Neural progenitor cell (in vitro differentiated cells): ENCODE data around the gene KCTD2.

Experiments used
- EZH2 ChIP-seq: fragments of 200-600 bp; sonication (generic); IDR thresholded peaks from 2 replicates; pipeline ENCODE4 v1.6.1; 2017; ENCODE audit warnings: antibody characterized with exemption, mild to moderate bottlenecking, moderate library complexity
- TF ChIP-seq, protein P1 (sequence below): fragments of 200-600 bp; sonication (generic); IDR thresholded peaks from 2 replicates; pipeline ENCODE4 v1.5.1; 2017; ENCODE audit warnings: antibody characterized with exemption, mild to moderate bottlenecking

DNA sequence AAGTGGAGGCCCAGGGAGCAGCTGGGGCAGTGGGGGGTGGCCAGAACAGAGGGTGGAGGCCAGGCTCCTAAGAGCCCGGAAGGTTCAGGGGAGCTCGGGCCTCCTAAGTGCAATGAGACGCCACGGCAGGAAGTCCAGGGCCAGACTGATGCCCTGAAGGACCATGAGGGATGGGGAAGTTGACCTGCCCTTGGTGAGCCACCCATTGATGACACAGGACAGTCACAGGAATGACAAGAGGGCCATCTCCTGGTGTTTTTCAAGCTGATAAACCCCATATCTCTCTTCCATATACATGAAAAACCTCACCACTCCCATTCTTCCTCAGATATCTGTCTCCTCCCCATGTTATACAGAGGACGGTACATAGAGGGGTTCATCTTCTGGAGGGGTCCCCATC, 40.4 kb upstream of the KCTD2 start:
- TF ChIP-seq, protein P1, sequence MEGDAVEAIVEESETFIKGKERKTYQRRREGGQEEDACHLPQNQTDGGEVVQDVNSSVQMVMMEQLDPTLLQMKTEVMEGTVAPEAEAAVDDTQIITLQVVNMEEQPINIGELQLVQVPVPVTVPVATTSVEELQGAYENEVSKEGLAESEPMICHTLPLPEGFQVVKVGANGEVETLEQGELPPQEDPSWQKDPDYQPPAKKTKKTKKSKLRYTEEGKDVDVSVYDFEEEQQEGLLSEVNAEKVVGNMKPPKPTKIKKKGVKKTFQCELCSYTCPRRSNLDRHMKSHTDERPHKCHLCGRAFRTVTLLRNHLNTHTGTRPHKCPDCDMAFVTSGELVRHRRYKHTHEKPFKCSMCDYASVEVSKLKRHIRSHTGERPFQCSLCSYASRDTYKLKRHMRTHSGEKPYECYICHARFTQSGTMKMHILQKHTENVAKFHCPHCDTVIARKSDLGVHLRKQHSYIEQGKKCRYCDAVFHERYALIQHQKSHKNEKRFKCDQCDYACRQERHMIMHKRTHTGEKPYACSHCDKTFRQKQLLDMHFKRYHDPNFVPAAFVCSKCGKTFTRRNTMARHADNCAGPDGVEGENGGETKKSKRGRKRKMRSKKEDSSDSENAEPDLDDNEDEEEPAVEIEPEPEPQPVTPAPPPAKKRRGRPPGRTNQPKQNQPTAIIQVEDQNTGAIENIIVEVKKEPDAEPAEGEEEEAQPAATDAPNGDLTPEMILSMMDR = no peak
- no peak for TF ChIP-seq EZH2
